OCI-LY3 (cell line): ENCODE data around the gene PTGIS.

Source experiments
- EZH2phosphoT487 ChIP-seq: fragments of 200-600 bp; shearing (Covaris generic); IDR thresholded peaks from 2 replicates; pipeline ENCODE4 v1.6.1; 2018; ENCODE audit warnings: antibody characterized with exemption, mixed run types, low read depth
- TF ChIP-seq, protein P1 (sequence below): fragments of 200-600, 300-600 bp; sonication (generic); IDR thresholded peaks from 2 replicates; pipeline ENCODE4 v1.5.1; 2014; ENCODE audit warnings: antibody characterized with exemption, low read length, low read depth

DNA sequence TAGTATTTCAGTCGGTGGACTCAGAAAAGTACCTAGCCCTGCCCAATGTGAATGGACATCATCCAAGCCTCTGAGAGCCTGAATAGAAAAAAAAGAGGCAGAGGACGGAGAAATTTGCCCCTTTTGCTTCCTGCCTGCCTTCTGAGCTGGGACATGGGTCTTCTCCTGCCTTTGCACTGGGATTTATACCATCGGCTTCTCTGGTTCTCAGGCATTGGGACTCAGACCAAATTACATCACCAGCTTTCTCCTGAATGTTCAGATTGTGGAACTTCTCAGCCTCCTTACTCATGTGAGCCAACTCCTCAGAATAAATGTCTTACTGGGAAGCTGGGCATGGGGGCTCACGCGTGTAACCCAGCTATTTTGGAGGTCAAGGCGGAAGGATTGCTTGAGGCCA, 105.3 kb downstream of the PTGIS start:
- TF ChIP-seq, protein P1, sequence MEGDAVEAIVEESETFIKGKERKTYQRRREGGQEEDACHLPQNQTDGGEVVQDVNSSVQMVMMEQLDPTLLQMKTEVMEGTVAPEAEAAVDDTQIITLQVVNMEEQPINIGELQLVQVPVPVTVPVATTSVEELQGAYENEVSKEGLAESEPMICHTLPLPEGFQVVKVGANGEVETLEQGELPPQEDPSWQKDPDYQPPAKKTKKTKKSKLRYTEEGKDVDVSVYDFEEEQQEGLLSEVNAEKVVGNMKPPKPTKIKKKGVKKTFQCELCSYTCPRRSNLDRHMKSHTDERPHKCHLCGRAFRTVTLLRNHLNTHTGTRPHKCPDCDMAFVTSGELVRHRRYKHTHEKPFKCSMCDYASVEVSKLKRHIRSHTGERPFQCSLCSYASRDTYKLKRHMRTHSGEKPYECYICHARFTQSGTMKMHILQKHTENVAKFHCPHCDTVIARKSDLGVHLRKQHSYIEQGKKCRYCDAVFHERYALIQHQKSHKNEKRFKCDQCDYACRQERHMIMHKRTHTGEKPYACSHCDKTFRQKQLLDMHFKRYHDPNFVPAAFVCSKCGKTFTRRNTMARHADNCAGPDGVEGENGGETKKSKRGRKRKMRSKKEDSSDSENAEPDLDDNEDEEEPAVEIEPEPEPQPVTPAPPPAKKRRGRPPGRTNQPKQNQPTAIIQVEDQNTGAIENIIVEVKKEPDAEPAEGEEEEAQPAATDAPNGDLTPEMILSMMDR, result no peak
- no peak for TF ChIP-seq EZH2phosphoT487
